H1 (cell line): ENCODE measurements around the gene CASQ2. TPM values are rescaled to one million over a fixed set of nuclear protein-coding genes. Genes with fewer than 3 reads are reported as not detected.
A peak's percentile ranks its signal among the peaks of the same experiment; 100 is the strongest.

ENCODE experiments used
- CTCF ChIA-PET: fragments of 300-600 bp; sonication (Branson Sonifier 250); formaldehyde crosslinking; loops from one replicate; lab custom pipeline; 2021; ENCODE audit not compliant: partially characterized antibody; lab: Charles Lee
- POLR2A ChIA-PET: fragments of 300-600 bp; sonication (Branson Sonifier 250); formaldehyde crosslinking; loops from one replicate; lab custom pipeline; 2021; ENCODE audit warnings: inconsistent platforms; ENCODE audit not compliant: partially characterized antibody; lab: Charles Lee
- DNase-seq, 2 experiments: peaks; one replicate each; pipeline versions ENCODE4 v3.0.0 to v3.0.0-alpha.2; 2010 to 2022; ENCODE audit warnings: low spot score in 2 of 2, low read depth in 1 of 2, mixed read lengths in 1 of 2
- FAIRE-seq: peaks from 2 replicates; lab custom pipeline; 2011; peaks lifted over from hg19 to GRCh38; lab: Jason Lieb, UNC
- H2AFZ ChIP-seq: 2 replicates; pipeline ENCODE4 v1.8.1; 2012; ENCODE audit warnings: low read length, inconsistent platforms
- H2AK5ac ChIP-seq: 2 replicates; pipeline ENCODE4 v1.6.1; 2013; ENCODE audit warnings: low read depth, low read length
- H2BK120ac ChIP-seq: replicated peaks from 2 replicates; pipeline ENCODE3; 2013; ENCODE audit warnings: low read depth, low read length, inconsistent platforms
- H2BK12ac ChIP-seq: 2 replicates; pipeline ENCODE4 v1.6.1; 2013; ENCODE audit warnings: low read depth, low read length
- H2BK15ac ChIP-seq: 2 replicates; pipeline ENCODE4 v1.6.1; 2013; ENCODE audit warnings: low read length
- H2BK20ac ChIP-seq: 2 replicates; pipeline ENCODE4 v1.6.1; 2013; ENCODE audit warnings: low read length
- H2BK5ac ChIP-seq: 2 replicates; pipeline ENCODE4 v1.6.1; 2013; ENCODE audit warnings: low read depth, low read length
- H3K14ac ChIP-seq: 2 replicates; pipeline ENCODE4 v1.6.1; 2013; ENCODE audit warnings: inconsistent platforms; ENCODE audit not compliant: insufficient read length
- H3K18ac ChIP-seq: 2 replicates; pipeline ENCODE4 v1.6.1; 2013; ENCODE audit warnings: low read length; ENCODE audit errors: extremely low read depth
- H3K23ac ChIP-seq: 2 replicates; pipeline ENCODE4 v1.6.1; 2013; ENCODE audit warnings: inconsistent platforms; ENCODE audit not compliant: insufficient read length
- H3K23me2 ChIP-seq: 2 replicates; pipeline ENCODE4 v1.6.1; 2013; ENCODE audit warnings: low read depth, low read length
- H3K27ac ChIP-seq: 2 replicates; pipeline ENCODE4 v1.6.1; 2011; ENCODE audit warnings: low read depth, low read length, inconsistent platforms
- H3K27me3 ChIP-seq, 4 experiments: replicated peaks in 1 of 4; 1 replicate in 1 of 4; 2 replicates in 3 of 4; pipeline versions ENCODE4 v1.6.1 to v1.8.1; 2011 to 2013; ENCODE audit warnings: low read length in 3 of 4, mild to moderate bottlenecking in 3 of 4, inconsistent platforms in 2 of 4, mixed read lengths in 2 of 4, moderate library complexity in 1 of 4; ENCODE audit not compliant: control insufficient read depth in 3 of 4, insufficient read depth in 3 of 4; ENCODE audit errors: extremely low read depth in 1 of 4
- H3K36me3 ChIP-seq, 4 experiments: 2 replicates each; pipeline versions ENCODE4 v1.6.1 to v1.8.1; 2011 to 2013; ENCODE audit warnings: mild to moderate bottlenecking in 4 of 4, low read length in 3 of 4, moderate library complexity in 2 of 4, control low read depth in 1 of 4, inconsistent platforms in 1 of 4; ENCODE audit not compliant: insufficient read depth in 4 of 4, control insufficient read depth in 2 of 4
- H3K4ac ChIP-seq: replicated peaks from 2 replicates; pipeline ENCODE3; 2013; ENCODE audit warnings: low read length, low read depth, mixed read lengths, inconsistent platforms; ENCODE audit not compliant: insufficient read length
- H3K4me1 ChIP-seq, 4 experiments: replicated peaks in 1 of 4; 1 replicate in 1 of 4; 2 replicates in 3 of 4; pipeline versions ENCODE4 v1.6.1 to v1.8.1; 2011 to 2013; ENCODE audit warnings: low read length in 3 of 4, inconsistent platforms in 2 of 4, mixed read lengths in 1 of 4; ENCODE audit not compliant: insufficient read depth in 4 of 4, control insufficient read depth in 3 of 4
- H3K4me2 ChIP-seq, 2 experiments: 2 replicates each; pipeline versions ENCODE4 v1.6.1 to v1.8.1; 2011 to 2013; ENCODE audit warnings: low read depth in 2 of 2, low read length in 2 of 2, control low read depth in 1 of 2, inconsistent platforms in 1 of 2, mild to moderate bottlenecking in 1 of 2; ENCODE audit not compliant: insufficient read depth in 1 of 2
- H3K4me3 ChIP-seq, 4 experiments: fragments of 200-600, 300-600 bp in 1 of 4; sonication (generic), shearing (Covaris generic), sonication (Bioruptor Twin) in 1 of 4; 2 replicates each; pipeline versions ENCODE4 v1.5.1 to v1.8.1; 2011 to 2016; ENCODE audit warnings: low read length in 4 of 4, low read depth in 3 of 4, control low read depth in 2 of 4, inconsistent platforms in 2 of 4, mild to moderate bottlenecking in 2 of 4, mixed read lengths in 1 of 4, moderate library complexity in 1 of 4; ENCODE audit not compliant: insufficient read depth in 2 of 4; ENCODE audit errors: extremely low read depth in 1 of 4
- H3K56ac ChIP-seq: replicated peaks from 2 replicates; pipeline ENCODE3; 2013; ENCODE audit warnings: low read depth, mild to moderate bottlenecking, mixed read lengths, low read length, inconsistent platforms; ENCODE audit not compliant: insufficient read length
- H3K79me1 ChIP-seq: 2 replicates; pipeline ENCODE4 v1.6.1; 2013; ENCODE audit warnings: low read depth, low read length, control low read depth
- H3K79me2 ChIP-seq, 2 experiments: 2 replicates each; pipeline versions ENCODE4 v1.6.1 to v1.8.1; 2012 to 2013; ENCODE audit warnings: low read length in 2 of 2, mild to moderate bottlenecking in 2 of 2, inconsistent platforms in 1 of 2; ENCODE audit not compliant: insufficient read depth in 2 of 2, control insufficient read depth in 1 of 2
- H3K9ac ChIP-seq, 4 experiments: replicated peaks in 1 of 4; 1 replicate in 1 of 4; 2 replicates in 3 of 4; pipeline versions ENCODE4 v1.6.1 to v1.8.1; 2011 to 2013; ENCODE audit warnings: low read depth in 3 of 4, low read length in 3 of 4, control low read depth in 2 of 4, mild to moderate bottlenecking in 2 of 4, moderate library complexity in 2 of 4, inconsistent platforms in 1 of 4; ENCODE audit errors: extremely low read depth in 1 of 4
- H3K9me3 ChIP-seq, 2 experiments: 2 replicates each; pipeline versions ENCODE4 v1.6.1 to v1.8.1; 2012 to 2013; ENCODE audit warnings: mild to moderate bottlenecking in 2 of 2, moderate library complexity in 2 of 2, control low read depth in 1 of 2, inconsistent platforms in 1 of 2, low read depth in 1 of 2, low read length in 1 of 2, mixed read lengths in 1 of 2; ENCODE audit not compliant: insufficient read depth in 2 of 2
- H4K20me1 ChIP-seq, 2 experiments: replicated peaks in 1 of 2; 2 replicates each; pipeline versions ENCODE3 to v1.8.1; 2011 to 2013; ENCODE audit warnings: inconsistent platforms in 2 of 2, low read length in 2 of 2, mild to moderate bottlenecking in 1 of 2; ENCODE audit not compliant: insufficient read depth in 2 of 2, control insufficient read depth in 1 of 2
- H4K5ac ChIP-seq: 2 replicates; pipeline ENCODE4 v1.6.1; 2013; ENCODE audit warnings: low read length, low read depth, mixed read lengths, inconsistent platforms; ENCODE audit not compliant: insufficient read length
- H4K8ac ChIP-seq: 2 replicates; pipeline ENCODE4 v1.8.0; 2013; ENCODE audit warnings: mild to moderate bottlenecking, moderate library complexity, low read length, inconsistent platforms; ENCODE audit not compliant: insufficient read depth; ENCODE audit errors: extremely low read depth
- H4K91ac ChIP-seq: replicated peaks from 2 replicates; pipeline ENCODE3; 2013; ENCODE audit warnings: low read length, mixed read lengths, inconsistent platforms; ENCODE audit not compliant: insufficient read length
- POLR2A ChIP-seq, 2 experiments: IDR thresholded peaks; 1 replicate in 1 of 2; 2 replicates in 1 of 2; pipeline ENCODE4 v1.6.1; 2011; ENCODE audit warnings: low read depth in 2 of 2, low read length in 2 of 2, mild to moderate bottlenecking in 2 of 2; ENCODE audit errors: control extremely low read depth in 1 of 2
- SAP30 ChIP-seq: fragments of 300-600 bp; sonication (generic); IDR thresholded peaks from 2 replicates; pipeline ENCODE4 v1.7.1; 2012; ENCODE audit warnings: low read length, moderate library complexity, mild to moderate bottlenecking, inconsistent platforms; ENCODE audit not compliant: insufficient read depth, insufficient replicate concordance
- SP1 ChIP-seq: IDR thresholded peaks from 2 replicates; pipeline ENCODE4 v1.6.1; 2011; ENCODE audit warnings: low read depth, low read length
- WGBS, 2 experiments: shearing (Covaris generic) in 1 of 2; methylation state at CpG; one replicate each; pipeline versions ENCODE4 v1.1.6 to v1.1.7; 2013 to 2015; ENCODE audit warnings: low lambda C conversion rate in 2 of 2, mixed read lengths in 2 of 2, inconsistent platforms in 1 of 2, low coverage in 1 of 2, missing lambda C conversion rate in 1 of 2; ENCODE audit not compliant: insufficient replicate concordance in 2 of 2, insufficient coverage in 1 of 2, insufficient read length in 1 of 2; ENCODE audit errors: extremely low coverage in 1 of 2, missing lambda C conversion rate in 1 of 2; 5-methylcytosine and 5-hydroxymethylcytosine counted together
- polyA plus RNA-seq, 7 experiments: library from polyadenylated mRNA; depleted of rRNA in 3 of 7; stranded (reverse) in 5 of 7; unstranded in 2 of 7; fragments of >200 nt in 5 of 7; fragments of 200-250 nt in 2 of 7; gene quantifications; 1 replicate in 5 of 7; 2 replicates in 1 of 7; 4 replicates in 1 of 7; pipeline versions ENCODE4 v1.2.1 to v1.2.3, GENCODE V29; 2011 to 2013; ENCODE audit warnings: missing spikeins in 2 of 7, mixed read lengths in 2 of 7
- total RNA-seq: library from RNA; stranded (reverse); fragmentation: NEBNext Ultra II Directional; extraction: Animal tissue kit (Norgen Biotek cat#: 25700); gene quantifications from 2 replicates; pipeline ENCODE4 v1.2.1, GENCODE V29; 2021

The CASQ2 gene
- total and polyA plus RNA-seq, 2 of the 8 experiments (the other 6 are each of a cell fraction or from before 2014, with no cell fraction given), result not detected

GRCh38 chr1:115651391-115651790, 117.1 kb downstream of the CASQ2 start:
- CTCF ChIA-PET, result interaction anchor here (1.0 kb wide), 1 partner anchor 9 kb away, joined by 3 read pairs; no protein-coding TSS in a partner anchor
- no peak for TF ChIP-seq SAP30
- no peak for TF ChIP-seq SP1
- TF ChIP-seq POLR2A (IDR thresholded peaks at IDR 0.05; ENCODE audit: control extremely low read depth in 1 of 2, low read depth in 2 of 2, low read length in 2 of 2), result no peak

More at GRCh38 chr1:115651391-115651790, 117.1 kb downstream of the CASQ2 start:
- Histone ChIP-seq H4K5ac (no peak overlapping the region), H3K14ac (no peak overlapping the region), H2AK5ac (no peak overlapping the region), H3K79me1 (peaks cover 2% of the 10 kb centered on the region; the same call in 1 of the 2 replicates), H4K8ac (no peak overlapping the region), H3K4me3 (no peak overlapping the region), H3K23ac (no peak overlapping the region), H4K91ac (no peak overlapping the region), H3K56ac (no peak overlapping the region), H3K9me3 (no peaks in the 10 kb centered on the region), H3K79me2 (peaks cover 3 to 43% of the 10 kb centered on the region in 2 experiments; a peak in 2 of 4 replicates), H2BK5ac (no peak overlapping the region), H4K20me1 (peaks cover 2 to 9% of the 10 kb centered on the region in 2 experiments), H3K9ac (no peak overlapping the region), H3K27ac (no peak overlapping the region), H3K4me2 (no peak overlapping the region), H2BK12ac (no peak overlapping the region), H3K18ac (no peak overlapping the region), H3K23me2 (no peaks in the 10 kb centered on the region), H3K4me1 (peaks cover 21 to 51% (median 32%) of the 10 kb centered on the region in 4 experiments), H3K27me3 (no peaks in the 10 kb centered on the region), H2AFZ (no peak overlapping the region), H2BK15ac (no peak overlapping the region), H3K4ac (no peak overlapping the region), H2BK20ac (peak overlapping the region; percentile 9; the same call in 1 of the 2 replicates), H3K36me3 (peaks cover 0 to 11% (median 7%) of the 10 kb centered on the region in 4 experiments; a peak in 5 of 8 replicates), H2BK120ac (no peak overlapping the region)
- no peak for DNase-seq
- no peak for FAIRE-seq
- POLR2A ChIA-PET, result no interaction called here
- WGBS, 2 experiments, result 85% methylated on average over 8 of the region's 8 CpGs; no CpG with 5 or more reads in 1 of the 2 experiments
